GM19035 (cell line): ENCODE measurements around the gene POGLUT3.

Source experiments
- ATAC-seq: cut with Tn5 transposase; IDR thresholded peaks from one replicate; pipeline ENCODE4 v1.9.1; 2021; ENCODE audit not compliant: unreplicated experiment

POGLUT3 gene

DNA sequence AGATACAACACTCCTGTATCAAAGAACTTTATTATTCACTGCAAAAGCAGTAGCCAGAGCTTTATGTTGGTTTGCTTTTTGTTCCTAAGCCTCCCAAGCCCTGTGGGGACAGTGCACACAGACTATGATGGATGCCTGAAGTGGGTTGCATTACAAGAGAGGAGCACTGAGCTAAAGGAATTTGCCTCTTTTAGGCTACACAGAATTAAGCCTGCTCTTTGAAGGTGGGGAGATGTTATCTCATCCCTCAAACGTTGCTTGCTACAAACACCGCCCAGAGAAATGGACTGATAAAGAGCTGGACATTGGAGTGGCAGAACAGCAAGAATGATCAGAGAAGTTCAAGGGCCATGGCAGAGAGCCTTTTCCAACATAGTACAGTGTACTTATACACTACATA lies 2.5 kb upstream of the POGLUT3 start:
- ATAC-seq, result no peak

DNA sequence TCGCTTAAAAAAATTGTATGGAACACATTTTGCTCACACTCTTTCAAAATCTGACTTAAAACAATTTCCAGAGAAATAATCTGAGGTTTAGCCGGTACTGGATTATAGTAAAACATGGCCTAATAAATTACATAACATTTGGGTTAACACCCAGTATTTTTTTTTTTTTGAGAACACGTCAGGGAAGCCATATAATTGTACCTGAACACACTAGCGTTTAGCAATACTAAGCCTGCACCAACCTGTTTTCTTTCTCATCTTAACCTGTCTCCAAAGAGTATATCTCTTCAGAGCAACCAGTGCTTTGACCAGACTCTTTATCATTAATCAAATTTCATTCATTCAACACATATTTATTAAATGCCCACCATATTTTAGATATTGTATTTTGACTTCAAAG lies 2.0 kb upstream of the POGLUT3 start:
- no peak for ATAC-seq

DNA sequence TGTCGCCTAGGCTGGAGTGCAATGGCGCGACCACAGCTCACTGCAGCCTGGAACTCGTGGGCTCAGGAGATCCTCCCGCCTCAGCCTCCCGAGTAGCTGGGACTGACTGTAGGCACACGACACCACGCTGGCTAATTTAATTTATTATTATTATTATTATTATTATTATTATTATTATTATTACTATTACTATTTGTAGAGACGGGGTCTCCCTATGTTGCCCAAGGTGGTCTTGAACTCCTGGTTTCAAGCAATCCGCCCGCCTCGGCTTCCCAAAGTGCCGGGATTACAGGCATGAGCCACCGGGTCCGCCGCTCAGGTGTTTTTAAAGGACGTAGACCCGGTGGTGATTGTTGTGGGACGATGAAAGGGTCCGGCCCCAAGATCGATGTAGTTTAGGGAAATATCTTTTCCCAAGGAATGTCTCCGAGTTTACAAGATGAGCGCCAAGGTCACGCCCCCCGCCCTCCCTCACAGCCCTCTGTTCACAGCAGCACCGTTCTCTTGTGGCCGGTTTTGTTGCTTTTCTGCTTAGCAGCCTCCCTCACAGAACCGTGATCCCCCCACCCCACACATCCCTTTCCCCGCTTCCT lies 728 bp upstream of the POGLUT3 start:
- ATAC-seq, result no peak

DNA sequence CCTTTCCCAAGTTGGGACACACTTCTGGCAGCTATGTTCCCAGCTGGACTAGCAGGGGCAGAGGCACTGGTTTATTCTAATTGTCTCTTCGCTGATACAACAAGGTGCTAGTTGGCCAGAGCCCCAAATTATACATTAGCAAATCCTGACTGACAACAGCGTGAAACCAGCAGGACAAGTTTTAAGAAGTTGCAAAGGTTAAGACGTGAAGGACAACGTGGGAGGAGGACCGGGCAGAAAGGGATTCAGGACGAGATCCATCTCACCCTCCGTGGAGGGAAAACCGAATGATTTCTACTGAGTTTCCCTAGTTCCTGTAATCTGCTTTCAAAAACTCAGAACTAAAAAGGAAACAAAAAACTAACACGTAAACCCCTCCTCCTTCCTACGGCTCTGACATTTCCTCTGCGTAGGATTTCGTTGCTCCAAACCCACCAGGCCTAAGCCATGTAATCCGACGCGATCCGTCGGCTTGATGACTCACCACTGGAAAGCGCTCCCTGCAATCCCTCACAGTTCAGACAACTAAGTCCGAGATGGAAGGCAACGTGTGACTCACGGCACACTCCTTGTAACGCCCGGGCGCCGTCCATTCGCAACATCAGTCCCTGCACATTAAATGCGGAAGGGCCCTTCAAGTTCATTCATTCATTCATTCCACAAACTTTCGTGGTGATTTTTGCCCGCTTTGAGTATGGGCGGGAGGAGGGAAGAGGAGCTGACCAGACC lies 703 bp downstream of the POGLUT3 start:
- peak; percentile 50 for ATAC-seq

DNA sequence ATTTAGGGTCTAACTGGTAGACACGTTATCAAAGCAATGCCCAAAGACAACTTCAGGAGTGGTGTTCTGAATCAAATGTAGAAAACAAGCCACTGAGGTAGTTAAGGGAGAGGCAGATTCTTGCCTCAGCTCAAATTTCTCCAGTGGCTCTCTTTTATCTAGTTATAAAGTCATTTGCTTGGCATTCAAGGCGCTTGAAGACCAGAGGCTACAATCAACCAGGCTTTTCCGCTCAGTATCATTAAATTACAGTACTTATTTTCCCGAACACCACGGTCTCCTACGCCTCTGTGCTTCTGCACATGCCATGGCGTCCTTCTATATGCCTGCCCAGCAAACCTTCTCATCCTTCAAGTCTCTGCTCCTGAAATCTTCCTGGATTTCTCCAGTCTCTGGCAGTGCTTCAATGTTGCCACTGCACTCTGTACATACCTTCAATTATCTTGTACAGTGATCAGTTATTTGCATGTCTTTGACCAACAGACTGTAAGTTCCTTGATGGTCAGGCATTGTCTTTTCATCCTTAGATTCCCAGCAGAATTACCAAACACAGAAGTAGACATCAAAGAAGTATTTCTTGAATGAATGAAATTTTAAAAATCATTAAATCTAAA lies 1.4 kb downstream of the POGLUT3 start:
- no peak for ATAC-seq

DNA sequence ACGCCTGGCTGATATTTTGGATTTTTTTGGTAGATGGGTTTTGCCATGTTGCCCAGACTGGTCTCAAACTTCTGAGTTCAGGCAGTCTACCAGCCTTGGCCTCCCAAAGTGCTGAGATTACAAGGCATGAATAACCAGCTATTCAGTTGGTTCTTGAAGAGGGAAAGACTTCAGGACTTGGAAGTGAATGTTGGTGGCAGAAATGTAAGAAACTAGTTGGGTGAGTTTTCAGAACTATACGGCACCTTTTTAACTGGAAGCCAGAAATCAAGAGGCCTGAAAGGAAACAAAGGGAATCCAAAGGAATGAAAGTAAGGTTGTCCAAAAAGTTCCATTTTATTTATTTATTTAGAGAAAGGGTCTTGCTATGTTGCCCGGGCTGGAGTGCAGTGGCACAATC lies 2.9 kb downstream of the POGLUT3 start:
- no peak for ATAC-seq

DNA sequence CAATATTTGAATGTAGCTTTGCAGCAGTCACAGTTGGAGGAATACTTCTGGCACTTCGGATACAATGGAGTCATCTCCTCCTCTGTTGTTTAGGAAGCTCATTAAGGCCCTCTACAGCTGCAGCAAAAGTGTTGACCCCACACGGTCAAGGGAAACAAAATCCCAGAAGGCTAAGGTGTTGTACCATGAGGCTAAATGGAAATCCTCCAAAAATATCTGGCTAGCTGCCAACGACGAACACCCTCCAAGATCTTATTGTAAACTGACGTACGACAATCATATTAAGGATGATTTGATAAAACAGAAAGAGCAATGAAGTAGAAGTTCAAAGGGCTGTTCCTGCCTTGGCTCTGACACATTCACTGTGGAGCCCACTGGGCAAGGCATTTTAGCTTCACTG lies 4.0 kb downstream of the POGLUT3 start:
- ATAC-seq, result no peak

DNA sequence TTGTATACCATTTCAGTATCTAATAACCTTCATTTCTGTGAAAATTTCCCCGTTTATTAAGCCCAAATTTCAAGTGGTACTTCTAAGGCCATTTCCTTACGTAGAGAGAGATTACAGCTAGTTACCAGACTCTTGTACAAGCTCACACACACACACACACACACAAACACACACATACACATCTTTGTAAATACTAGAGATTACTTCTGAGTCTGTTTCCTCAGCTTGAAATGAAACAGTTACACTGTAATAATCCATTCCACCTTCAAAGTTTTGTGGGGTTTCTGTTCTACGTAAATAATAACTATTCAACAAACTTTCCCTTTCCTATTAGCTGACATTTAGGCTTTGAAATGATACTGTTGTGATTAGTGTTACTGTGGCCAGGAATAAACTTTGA lies 6.2 kb downstream of the POGLUT3 start:
- no peak for ATAC-seq

DNA sequence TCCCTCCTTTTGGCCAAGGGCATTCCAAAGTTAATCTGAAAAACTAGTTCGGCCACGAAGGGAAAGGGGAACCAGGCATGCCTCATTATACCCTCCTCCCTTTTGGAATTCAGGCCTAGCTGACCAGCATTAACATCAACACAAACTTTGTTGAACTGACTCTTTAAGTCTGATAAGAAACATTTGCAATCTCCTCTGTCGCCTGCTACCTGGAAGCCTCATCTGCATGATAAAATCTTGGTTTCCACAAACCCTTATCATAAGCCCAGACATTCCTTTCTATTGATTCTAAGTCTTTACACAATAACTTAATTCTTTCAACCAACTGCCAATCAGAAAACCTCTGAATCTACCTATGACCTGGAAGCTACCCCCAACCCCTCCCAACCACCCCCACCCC lies 11.4 kb downstream of the POGLUT3 start:
- no peak for ATAC-seq

DNA sequence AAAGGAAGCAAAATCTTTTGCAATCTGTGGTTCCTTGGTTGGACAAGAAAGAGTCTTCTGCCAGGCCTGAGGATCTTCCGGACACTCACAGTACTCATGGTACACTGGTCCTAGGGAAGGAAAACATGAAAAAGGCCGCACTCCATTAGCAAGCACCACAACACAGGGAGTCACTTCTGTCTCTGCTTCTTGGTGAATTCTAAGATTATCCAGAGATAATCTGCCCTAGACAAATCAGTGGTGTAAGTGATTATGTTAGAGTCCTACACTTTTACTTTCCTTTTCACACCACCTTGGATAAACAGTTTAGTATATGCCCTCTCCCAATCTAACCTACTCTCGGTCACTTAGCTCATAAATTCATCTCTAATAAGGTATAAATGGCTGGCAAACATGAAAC lies 11.9 kb downstream of the POGLUT3 start:
- ATAC-seq, result no peak

DNA sequence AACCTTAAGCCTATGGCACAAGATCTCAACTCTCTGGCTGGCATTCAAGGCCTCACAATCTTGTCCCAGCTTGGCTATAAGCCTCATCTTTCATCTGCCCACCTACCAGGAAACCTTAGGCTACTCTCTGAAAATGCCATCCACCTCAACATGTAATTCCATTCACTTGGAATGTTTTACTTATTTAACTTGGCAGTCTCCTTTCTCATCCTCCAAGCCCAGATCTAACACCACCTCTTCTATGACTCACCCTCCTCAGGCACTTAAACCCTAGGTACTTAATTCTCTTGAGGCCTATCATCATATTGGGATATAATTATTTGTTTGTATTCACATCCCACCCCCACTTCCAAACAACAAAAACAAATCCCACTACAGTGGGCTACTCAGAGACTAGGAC lies 15.0 kb downstream of the POGLUT3 start:
- ATAC-seq, result no peak

DNA sequence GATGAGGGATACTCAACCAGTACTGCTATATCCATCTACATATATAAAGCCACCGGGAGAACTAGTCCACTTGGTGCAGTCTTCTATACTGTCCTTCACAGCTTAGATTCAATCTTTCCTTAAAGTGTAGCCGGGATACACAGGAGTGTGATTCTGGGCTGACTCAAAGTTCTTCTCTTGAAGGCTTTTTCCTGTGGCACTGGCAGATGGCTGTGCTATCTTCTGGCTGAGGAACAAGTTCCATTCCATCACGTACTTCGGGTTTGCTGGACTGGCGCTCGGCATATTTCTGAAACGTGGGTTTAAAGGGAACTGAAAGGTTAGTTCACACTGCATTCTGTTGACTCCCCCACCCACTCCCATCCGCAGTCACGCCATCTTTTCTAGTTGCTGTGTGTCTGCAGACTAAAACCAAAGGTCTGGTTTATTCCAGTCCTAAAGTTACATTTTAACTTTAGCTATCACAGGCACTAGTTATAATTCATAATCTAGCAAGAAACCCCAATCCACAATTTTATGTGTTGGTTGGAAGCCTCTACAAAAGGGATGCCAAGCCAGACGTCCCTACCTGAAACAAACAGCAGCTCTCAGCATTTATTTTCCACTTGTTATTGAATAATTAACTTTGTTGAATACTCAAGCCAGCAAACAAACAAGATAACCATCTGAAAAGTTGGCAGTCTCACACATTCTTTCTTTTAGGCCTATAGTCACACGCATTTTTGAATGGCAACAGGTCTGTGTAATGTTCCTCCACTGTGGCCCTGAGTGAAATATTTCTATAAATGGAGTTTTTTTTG lies 23.3 kb downstream of the POGLUT3 start:
- ATAC-seq, result no peak

DNA sequence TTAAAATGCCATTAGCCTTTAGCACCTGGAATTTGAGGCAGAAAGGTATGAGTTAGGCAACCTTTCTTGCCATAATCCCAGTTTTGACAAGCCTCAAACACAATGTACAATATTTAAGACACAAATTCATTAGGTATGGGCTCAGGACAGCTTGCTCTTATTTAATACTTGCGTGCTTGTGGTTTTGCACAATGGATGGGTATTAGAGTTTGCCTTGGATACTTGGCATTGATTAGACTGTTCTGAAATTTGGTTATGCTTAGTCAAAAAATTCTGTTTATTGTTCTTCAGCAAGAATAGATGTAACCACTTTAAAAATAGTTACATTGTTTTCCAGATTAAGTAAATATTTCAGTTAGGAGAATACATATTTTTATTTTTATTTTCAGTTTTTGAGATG lies 25.5 kb downstream of the POGLUT3 start:
- ATAC-seq, result no peak

DNA sequence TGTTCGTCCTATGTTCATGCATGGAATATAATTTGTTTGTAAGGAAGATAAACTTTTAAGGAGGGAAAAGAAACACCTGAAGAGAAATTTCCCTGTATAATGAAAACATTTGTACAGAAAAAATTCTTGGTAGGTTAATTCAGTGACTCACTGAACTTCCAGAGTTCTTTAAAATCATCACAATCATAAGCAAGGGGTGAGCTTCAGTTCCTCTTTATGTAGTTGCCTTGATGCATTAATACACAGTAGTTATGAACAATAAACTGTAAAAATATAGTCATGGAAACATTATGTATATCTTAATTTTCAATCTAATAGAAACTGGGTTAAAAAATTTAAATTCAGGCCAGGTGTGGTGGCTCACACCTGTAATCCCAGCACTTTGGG lies 29.7 kb downstream of the POGLUT3 start:
- no peak for ATAC-seq

DNA sequence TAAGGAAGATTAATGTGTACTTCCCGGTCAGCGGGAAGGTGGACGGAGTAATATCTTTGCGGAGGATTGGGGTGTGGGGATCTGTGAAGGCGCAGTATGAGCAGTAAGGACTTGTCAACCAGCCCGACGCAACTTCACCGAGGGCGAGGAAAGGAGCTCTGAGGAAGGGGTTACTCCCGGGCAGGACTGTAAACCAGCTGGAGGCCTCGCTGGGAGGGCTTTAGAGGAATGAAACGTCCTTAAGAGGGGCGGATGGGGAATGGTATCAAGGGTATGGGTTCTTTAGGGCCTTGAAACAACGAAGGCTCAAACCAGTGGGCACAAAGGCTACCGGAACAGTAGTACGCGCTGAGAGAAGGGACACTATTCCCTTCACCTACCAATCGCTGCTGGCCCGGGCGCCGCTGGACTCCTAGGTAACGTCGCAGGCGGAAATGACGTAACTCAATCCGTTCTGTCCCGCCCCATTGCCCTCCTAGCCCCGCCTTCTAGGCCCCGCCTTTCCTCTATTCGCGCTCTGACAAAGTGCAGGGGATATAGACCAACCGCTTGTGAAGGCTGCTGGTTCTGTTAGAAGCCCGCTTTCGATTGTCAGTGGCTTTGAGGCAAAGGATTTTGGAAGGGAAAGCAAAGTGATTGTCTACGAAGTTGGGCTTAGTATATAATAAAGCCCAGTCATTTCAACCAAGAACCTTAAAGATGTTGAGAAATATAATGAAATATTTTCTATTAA lies 30.9 kb downstream of the POGLUT3 start, which contains the start of gene C11orf65:
Gene C11orf65 (minus strand): TSS at position 439 of the 733 bp plus-strand sequence. CDS start 5,970 bp downstream, outside the sequence.
- peak; percentile 99 for ATAC-seq

DNA sequence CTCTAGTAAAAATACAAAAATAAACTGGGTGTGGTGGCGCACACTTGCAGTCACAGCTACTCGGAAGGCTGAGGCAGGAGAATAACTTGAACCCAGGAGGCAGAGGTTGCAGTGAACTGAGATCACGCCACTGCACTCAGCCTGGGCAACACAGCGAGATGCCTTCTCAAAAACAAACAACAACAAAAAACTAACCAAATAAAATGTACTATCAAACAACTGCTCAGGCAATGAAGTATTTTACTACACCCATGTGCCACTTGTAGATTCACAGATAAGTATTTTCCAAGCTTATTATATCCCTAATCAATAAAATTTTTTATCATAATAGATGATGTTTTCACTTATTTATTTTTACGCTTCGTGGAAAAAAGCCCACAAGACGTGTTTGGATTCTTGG lies 31.8 kb downstream of the POGLUT3 start:
- no peak for ATAC-seq

DNA sequence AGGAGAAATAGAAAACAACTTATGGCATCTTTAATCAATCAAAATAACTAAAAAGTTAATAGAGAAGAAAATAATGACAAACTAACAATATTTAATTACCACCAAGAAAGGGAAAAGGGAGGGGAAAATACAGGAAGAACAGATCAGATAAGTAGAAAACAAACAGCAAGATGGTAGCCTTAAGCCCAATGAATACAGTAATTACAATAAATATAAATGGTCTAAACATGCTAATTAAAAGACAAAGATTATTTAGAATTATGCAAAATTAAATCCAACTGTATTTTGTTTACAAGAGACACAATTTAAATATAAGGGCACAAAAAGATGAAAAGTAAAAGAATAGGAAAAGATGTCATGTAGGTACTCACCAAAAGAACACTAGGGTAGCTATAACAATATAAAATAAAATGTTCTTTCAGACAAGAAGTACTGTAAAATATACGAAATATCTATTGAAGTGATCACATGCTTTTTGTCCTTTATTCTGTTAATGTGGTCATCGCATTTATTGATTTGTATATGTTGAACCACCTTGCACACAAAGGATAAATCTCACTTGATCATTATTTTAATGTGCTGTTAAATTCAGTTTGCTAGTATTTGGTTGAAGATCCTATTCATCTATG lies 44.9 kb downstream of the POGLUT3 start:
- no peak for ATAC-seq
